Frontal cortex (tissue), 4 donors: Measurements from ENCODE around the gene ABCA3. TPM values are rescaled to one million over a fixed set of nuclear protein-coding genes. Genes with fewer than 3 reads are reported as not detected.

Experiments used
- DNase-seq, 2 donors: peaks; one replicate each; pipeline ENCODE4 v3.0.0; 2012; ENCODE audit warnings: low spot score in 2 of 2
- FAIRE-seq: peaks from 2 replicates; lab custom pipeline; 2012; peaks lifted over from hg19 to GRCh38; lab: Jason Lieb, UNC
- total RNA-seq: library from RNA; depleted of rRNA; stranded (reverse); fragments of >200 nt; gene quantifications from one replicate; pipeline ENCODE4 v1.2.3, GENCODE V29; 2014
- donor health status: control.
- donor health status: control.
- donor health status: control.

Gene ABCA3
- total RNA-seq, 1 donor from 2014 or later = 36.3 TPM

DNA sequence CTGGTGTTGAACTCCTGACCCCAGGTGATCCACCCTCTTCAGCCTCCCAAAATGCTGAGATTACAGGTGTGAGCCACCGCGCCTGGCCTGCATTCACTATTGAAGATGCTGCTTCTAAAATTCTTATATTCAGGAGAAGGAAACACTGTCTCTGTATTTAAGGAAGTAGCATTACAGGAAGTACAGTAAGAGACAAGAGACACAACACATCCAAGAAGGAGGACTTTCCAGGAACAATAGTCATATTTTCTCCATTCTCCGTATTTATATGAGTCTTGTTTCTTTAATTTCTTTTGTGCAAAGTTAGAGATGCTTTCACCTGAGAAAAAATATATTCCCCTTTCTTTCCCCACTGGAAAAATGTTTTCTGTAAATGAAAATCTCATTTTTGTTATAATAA lies 18.3 kb upstream of the ABCA3 start:
- FAIRE-seq (no peak), DNase-seq (no peak)

DNA sequence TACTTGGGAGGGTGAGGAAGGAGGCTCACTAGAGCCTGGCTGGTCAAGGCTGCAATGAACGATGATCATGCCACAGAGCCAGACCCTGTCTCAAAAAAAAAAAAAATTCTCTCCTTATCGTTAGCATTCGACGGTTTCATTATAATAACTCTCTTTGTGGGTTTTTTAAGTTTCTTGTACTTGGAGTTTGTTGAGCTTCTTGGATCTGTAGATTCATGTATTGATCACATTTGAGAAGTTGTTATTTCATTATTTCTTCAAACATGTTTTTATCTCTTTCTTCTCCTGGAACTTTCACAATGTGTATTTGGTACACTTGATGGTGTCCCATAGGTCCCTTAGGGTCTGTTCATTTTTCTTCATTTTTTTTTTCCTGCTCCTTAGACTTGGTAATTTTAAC lies 16.8 kb upstream of the ABCA3 start:
- no peak for FAIRE-seq

GRCh38 chr16:2350500-2350899 lies 10.0 kb upstream of the ABCA3 start:
- DNase-seq = no peak
- no peak for FAIRE-seq

More for the DNA sequence above, 16.8 kb upstream of the ABCA3 start:
- no peak for DNase-seq

- FAIRE-seq (no peak), DNase-seq (no peak)
These were observed 2.7 kb upstream of the ABCA3 start for GRCh38 chr16:2343211-2343610.

DNA sequence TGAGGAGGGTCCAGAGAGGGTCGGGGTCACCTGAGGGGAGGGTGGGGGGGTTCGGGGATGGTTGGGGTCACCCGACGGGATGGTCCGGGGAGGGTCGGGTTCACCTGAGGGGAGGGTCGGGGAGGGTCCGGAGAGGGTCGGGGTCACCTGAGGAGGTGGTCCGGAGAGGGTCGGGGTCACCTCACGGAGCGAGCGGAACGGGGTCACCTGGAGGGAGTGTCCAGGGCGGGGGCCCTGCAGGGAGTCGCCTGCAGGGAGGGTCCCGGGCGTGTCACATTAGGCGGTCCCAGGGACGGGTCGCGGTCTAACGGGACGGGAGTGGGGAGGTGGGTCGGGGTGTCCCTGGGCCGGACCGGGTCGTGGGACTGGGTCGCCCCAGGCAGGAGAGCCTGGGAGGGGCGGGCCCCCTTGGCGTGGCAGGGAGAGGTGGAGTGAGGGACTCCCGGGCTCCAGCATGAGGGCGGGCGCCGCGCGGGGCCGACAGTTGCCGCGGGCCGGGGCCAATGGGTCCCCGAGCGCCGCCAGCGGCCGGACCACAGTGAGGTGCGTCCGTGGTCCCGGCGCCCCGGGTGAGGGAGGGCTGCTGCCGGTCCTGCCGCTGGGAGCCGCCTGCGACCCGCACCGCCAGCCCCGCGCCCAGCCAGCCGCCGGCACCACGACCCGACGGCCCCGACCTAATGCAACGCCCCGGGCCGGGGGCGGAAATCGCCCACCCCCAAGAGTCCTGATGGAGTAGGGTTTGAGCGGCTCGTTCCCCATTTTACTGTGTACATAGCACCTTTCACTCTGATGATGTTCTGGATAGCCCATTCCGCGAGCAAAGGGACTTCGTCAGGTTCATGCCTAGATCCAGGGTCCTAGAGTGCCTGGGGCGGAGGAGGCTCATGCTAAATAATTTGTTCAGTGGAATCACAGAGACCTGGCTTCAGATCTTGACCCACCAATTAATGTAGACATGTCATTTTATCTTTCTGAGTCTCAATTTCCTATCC lies 1.2 kb upstream of the ABCA3 start:
- no peak for FAIRE-seq
- DNase-seq = no peak

DNA sequence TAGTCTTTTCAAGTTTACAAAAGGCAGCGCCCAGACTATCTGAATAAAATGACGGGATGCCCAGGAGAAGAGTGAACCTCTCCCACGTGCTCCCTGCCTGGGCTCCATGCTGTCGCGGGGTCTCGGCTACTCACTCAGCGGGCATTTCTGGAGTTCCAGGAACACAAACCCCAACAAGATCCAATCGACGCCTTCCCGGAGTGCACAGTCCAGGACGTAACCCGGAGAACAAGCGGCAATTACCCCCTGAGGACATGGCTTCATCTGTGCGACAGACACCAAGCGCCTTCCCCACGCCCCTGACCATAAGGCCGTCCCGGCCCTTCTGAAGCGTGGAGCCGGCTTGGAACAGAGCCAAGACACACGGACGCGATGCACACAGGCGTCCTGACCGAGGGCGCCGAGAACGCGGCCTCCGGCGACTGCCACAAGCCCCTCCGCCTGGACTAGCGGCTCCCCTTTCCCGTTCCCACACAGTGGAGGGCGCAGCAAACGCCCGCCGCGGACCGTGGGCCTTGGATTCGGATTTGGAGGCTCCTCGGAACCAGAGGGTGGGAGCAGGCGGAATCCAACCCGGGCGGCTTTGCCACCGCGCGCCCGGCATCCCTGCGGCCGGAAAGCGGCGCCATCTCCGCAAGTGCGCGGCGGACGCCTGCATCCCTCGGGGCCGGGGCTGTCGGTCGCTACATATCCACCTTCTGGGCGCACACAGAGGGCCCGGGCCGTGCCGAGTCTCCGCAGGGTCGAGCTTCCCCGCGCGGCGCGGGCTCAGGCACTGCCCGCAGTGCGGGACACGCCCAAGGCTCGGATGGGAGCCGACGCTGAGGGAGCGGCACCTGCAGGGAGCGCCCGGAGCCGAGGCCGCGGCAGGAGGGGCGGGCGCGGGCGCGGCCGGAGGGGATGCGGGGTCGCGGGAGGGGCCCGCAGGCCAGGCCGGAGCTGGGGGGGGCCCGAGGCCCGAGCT lies 725 bp downstream of the ABCA3 start:
- peak; percentile 41 to 48 for DNase-seq
- FAIRE-seq = no peak

DNA sequence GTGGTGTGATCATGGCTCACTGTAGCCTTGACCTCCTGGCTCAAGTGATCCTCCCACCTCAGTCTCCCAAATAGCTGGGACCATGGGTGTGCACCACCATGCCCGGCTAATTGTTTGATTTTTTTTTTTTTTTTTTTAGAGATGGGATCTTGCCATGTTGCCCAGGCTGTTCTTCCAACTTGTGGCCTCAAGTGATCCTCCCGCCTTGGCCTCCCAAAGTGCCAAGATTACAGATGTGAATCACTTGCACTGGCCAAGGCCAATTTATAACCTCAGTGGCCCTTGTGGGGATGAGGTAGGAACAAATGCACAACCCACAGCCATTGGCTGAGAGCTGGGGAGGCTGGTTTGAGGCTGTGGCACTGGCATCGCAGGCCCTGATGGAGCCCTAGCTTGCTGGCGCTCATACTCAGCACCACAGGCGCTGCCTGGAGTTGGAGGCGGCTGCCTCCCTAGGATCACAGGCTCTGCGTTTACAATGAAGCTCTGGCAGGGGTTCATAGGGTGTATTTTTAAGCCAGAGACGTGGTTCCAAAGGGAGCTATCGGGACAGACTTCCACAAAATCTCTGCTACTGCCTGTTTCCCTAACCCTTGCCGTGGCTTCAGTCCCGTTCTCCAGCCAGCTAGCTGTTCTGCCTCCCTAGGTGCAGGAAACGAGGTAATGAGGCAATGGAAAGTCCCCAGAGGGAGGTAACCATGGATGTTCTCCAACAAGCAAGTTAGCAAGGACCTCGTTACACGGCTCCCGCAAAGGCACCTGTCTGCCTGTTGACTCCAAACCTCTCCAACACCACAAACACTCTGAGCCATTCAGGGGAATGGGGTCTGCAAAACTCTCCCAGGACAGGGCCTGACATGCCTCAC lies 2.9 kb downstream of the ABCA3 start:
- FAIRE-seq (no peak), DNase-seq (no peak)

GRCh38 chr16:2335286-2335895 lies 5.1 kb downstream of the ABCA3 start:
- DNase-seq (no peak), FAIRE-seq (no peak)

- DNase-seq (no peak), FAIRE-seq (no peak)
These were observed 6.7 kb downstream of the ABCA3 start for GRCh38 chr16:2333772-2334379.

- DNase-seq (no peak), FAIRE-seq (no peak)
These were observed 7.3 kb downstream of the ABCA3 start for GRCh38 chr16:2333231-2333630.

DNA sequence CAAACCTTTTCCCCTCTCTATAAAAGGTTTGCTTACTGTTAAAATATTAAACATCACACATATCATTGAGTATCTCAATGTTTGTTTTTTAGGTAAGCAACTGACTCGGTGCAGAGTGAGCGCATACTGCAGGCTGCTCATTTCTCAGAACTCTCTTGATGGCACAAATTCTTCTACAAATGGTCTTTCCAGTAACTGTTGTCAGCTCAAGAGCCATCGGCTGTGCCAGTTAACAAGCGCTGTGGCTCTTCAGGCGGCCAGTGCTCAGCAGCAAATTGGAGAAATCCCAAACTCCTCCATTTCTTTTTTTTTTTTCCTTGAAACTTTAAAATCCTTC lies 8.6 kb downstream of the ABCA3 start:
- DNase-seq = no peak
- FAIRE-seq = no peak

GRCh38 chr16:2331199-2331930 lies 9.2 kb downstream of the ABCA3 start:
- no peak for FAIRE-seq
- no peak for DNase-seq

GRCh38 chr16:2329532-2329931 lies 11.0 kb downstream of the ABCA3 start:
- no peak for DNase-seq
- no peak for FAIRE-seq

- DNase-seq (no peak), FAIRE-seq (no peak)
These were observed 12.1 kb downstream of the ABCA3 start for GRCh38 chr16:2328428-2328827.

- DNase-seq (no peak), FAIRE-seq (no peak)
These were observed 14.3 kb downstream of the ABCA3 start for GRCh38 chr16:2326191-2326590.

DNA sequence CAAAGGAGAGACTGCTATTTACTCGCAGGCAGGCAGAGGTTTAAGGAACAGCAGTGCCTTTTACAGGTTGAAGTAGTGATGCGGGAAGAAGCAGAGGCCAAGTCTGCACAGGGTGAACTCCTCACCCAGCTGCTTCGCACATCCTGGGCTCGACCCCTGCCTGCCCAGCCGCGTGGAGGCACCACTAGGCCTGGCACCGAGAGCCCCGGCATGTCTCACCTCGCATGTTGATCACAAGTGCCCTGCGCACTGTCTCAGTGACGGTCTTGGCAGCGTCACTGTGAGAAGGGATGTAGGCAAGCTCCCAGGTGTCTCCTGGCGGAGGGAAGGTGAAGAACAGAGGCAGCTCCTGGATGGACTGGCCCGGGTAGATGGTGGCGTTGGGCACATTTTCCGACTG lies 14.7 kb downstream of the ABCA3 start:
- no peak for FAIRE-seq

DNA sequence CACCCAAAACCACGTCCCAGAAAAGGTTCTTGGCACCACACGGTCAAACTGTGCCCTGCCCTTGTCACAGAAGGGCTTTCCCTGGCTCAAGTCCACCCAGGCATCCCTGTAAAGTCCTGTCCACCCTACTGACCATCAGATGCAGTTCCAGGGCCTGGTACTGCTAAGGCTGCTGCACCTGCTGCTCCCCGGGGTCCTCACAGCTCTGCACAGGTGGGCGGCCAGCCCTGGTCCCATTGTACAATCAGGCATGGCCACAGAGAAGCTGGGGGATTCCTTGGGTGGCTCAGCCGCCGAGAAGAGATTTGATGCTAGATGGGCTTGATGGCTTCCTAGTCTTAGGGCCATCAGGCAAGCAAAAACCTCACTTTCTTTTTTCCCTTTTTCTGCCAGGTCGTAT lies 15.3 kb downstream of the ABCA3 start:
- DNase-seq (no peak), FAIRE-seq (no peak)

More for the DNA sequence above, 14.7 kb downstream of the ABCA3 start:
- DNase-seq = no peak

DNA sequence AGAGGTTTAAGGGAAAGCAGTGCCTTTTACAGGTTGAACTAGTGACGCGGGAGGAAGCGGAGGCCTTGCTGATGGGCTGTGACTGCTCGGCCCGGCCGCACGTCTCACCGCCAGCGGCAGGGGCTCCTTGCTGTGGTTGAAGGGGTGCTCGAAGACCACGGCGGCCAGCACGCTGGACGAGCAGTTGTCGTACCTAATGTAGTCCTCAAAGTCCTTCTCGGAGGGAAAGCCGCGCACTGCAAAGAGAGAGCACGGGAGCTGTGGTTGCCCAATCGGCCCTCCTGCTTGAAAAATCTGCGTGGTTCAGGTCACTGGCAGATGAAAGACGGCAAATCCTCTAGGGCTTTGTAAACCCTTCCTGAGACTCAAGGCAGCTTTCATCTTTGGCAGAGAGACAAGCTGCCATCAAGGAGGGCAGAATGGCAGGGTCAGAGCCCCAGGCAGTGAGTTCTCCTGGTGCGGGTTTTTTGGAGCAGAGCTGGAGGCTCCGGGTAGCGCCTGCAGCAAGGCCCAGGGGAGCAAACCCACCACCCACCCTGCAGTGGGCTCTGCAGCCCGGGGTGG lies 16.1 kb downstream of the ABCA3 start:
- no peak for FAIRE-seq

More for the DNA sequence above, 16.1 kb downstream of the ABCA3 start:
- no peak for DNase-seq
